Natural killer cell treated with Interleukin-12 subunit alpha and Interleukin-12 subunit beta and Interleukin-15 and Interleukin-18, amount 100 ng/mL, for 72 hours (primary cell): ENCODE results near the gene TMEM154. TPM values are rescaled to one million over a fixed set of nuclear protein-coding genes. Genes with fewer than 3 reads are reported as not detected.

Source experiments
- ATAC-seq, 2 donors: fragments of 150-1000 bp; cut with Tn5 transposase in 1 of 2; sonication (Bioruptor Pico), chemical (Tn5 transposase) in 1 of 2; 2 replicates each; pipeline ENCODE4 v1.10.0; 2021
- DNase-seq: peaks from one replicate; pipeline ENCODE4 v3.0.0; 2022; ENCODE audit warnings: low spot score
- H3K27ac Mint-ChIP-seq, 2 donors: 1 replicate in 1 of 2; 2 replicates in 1 of 2; pipeline ENCODE4 v1.8.0; 2022; ENCODE audit warnings: mixed read lengths in 2 of 2, mild to moderate bottlenecking in 1 of 2, moderate library complexity in 1 of 2
- H3K27me3 Mint-ChIP-seq, 2 donors: 1 replicate in 1 of 2; 2 replicates in 1 of 2; pipeline ENCODE4 v1.8.0; 2022; ENCODE audit warnings: mixed read lengths in 2 of 2
- H3K36me3 Mint-ChIP-seq: one replicate; pipeline ENCODE4 v1.8.0; 2022; ENCODE audit warnings: mixed read lengths
- H3K4me1 Mint-ChIP-seq, 2 donors: 1 replicate in 1 of 2; 2 replicates in 1 of 2; pipeline ENCODE4 v1.8.0; 2022; ENCODE audit warnings: low read depth in 2 of 2, mixed read lengths in 2 of 2, mild to moderate bottlenecking in 1 of 2
- H3K4me3 Mint-ChIP-seq: one replicate; pipeline ENCODE4 v1.8.0; 2022; ENCODE audit warnings: mixed read lengths
- H3K9me3 Mint-ChIP-seq: 2 replicates; pipeline ENCODE4 v1.8.0; 2022; ENCODE audit warnings: mixed read lengths
- total RNA-seq, 2 donors: library from RNA; stranded (reverse); gene quantifications; one replicate each; pipeline ENCODE4 v1.2.3, GENCODE V29; 2022

TMEM154 gene
- total RNA-seq, 2 donors from 2014 or later: 14.9 to 23.2 TPM

DNA sequence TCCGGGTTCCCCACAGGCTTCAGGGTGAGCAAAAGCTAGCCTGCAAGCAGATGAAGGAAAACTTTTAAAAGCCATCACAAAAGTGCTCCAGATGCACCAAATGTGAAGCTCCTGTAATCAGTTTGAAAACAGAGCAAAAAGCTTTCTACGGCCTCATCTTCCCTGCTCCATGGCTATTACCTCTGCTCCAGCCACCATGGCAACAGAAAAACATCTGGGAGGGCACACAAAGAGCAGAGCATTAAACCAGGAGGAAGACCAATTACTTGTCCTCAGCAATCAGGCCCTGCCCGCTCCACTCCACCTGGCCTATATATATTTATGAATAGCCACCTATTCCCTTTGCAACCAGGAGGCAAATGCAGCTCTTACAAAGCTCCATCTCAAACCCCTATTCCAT lies 33.6 kb downstream of the TMEM154 start:
- DNase-seq (no peak), ATAC-seq (no peak)
- Mint-ChIP-seq H3K36me3 (no peaks in the 10 kb centered on the region), H3K9me3 (no peaks in the 10 kb centered on the region), H3K27ac (no peak overlapping the region), H3K27me3 (no peaks in the 10 kb centered on the region), H3K4me3 (no peak overlapping the region), H3K4me1 (peaks cover 0 to 4% of the 10 kb centered on the region in 2 donors)

DNA sequence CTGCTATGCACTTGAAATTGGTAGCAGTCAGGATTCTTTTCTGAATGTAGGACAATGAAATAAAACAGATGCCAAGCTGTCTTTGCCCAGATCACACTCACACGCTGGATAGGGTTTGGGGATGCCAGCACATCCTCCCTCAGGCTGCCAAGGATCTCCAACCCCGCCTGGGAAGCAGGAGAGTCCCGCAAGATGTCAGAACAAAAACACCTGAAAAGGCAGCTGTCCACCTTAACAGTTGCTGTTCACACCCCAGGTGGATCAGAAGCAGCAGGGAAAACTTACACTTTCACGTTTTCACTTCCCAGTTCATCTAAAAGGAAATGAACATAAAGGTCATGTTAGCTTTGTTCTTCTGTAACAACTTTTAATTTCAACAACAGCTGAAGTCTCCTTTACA lies 35.7 kb downstream of the TMEM154 start:
- Mint-ChIP-seq H3K27ac (peak overlapping the region in 1 of 2 donors; percentile 24), H3K4me1 (peaks cover 0 to 4% of the 10 kb centered on the region in 2 donors), H3K4me3 (no peak overlapping the region), H3K36me3 (no peaks in the 10 kb centered on the region), H3K27me3 (no peaks in the 10 kb centered on the region), H3K9me3 (no peaks in the 10 kb centered on the region)
- ATAC-seq (no peak), DNase-seq (no peak)

DNA sequence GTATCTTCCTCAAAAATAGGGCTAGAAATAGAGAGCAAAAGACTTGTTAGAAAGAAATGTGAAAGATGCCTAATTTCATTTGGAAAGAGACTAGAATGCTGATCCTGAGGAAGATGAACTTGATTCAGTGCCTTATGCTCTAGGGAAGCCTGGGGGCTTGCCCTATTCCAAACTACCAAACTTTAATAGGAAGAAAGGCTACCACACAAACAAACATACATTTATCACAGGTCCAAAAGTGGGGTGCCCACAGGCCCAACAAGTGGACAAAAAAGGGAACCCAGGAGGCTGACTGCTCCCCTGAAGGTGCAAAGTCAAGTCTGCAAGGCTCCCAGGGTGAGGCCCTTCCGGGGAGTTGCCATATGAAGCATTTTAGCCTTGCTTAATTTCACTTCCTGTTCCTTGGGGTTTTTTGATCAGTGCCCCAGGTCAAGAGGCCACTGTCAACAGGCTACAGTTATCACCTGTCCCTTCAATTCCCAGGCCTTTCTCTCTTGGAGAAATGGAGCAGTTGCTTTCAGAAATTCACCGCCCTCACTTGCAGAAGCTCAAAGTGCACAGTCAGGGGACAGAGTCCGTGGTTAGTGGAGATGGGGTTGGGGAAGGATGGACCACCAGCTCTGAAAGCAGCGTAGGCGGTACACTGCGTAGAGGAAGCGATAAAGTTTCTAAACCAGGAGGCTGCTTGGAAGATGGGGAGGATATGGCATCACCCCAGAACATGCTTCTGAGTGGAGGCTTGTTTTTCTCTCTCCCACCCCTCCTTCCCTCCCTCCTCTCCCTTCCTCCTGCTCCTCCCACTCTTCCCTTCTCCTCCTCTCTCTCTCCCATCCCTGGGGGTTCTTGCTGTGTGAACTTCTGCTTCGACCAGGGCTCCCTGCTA lies 36.4 kb downstream of the TMEM154 start:
- no peaks in the 10 kb centered on the region for H3K9me3 Mint-ChIP-seq
- no peaks in the 10 kb centered on the region for H3K36me3 Mint-ChIP-seq
- H3K27me3 Mint-ChIP-seq: no peaks in the 10 kb centered on the region
- peak overlapping the region; percentile 24 to 26 for H3K27ac Mint-ChIP-seq
- ATAC-seq: peak; percentile 66 to 81
- no peak for DNase-seq
- H3K4me1 Mint-ChIP-seq: peaks cover 0 to 4% of the 10 kb centered on the region in 2 donors
- no peak overlapping the region for H3K4me3 Mint-ChIP-seq

DNA sequence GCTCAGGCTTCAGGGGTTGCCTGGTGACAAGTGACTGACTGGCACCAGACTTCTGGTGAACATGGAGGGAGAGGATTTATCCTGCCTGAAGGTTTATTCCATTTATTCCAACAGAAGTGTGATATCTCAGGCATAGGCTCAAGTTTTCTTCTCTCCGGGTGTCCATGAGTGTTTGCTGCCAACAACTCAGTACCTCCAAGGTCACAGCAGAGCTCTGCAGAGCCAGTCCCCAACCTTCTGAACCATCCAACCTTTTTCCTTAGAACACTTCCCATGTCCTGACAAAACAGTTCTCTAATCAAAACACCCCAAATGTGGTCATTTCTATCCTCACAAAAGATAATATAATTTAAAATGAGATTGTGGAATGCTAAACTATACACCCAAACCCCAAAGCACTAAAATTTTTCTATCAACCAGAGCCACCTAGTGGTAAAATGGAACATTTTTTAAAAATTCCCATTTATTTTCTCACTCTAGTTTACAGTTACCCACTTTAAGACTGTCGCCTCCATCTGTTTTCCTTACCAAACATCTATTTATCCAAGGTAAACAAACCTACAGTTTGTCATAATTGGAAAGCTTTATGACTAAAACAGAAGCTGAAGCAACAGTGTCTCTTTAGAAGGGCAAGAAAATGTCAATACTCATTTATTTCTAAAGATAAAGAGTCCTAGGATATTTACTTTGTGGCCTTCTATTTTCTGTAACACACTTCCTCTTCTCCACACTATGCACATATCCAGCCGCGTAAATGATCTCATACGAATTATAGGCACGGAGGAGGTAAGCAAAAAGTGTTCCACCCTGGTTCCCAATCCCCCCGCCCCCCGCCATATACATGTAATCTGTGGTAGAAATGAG lies 39.5 kb downstream of the TMEM154 start:
- Mint-ChIP-seq H3K4me1 (no peaks in the 10 kb centered on the region), H3K9me3 (no peaks in the 10 kb centered on the region), H3K36me3 (no peaks in the 10 kb centered on the region), H3K27me3 (no peaks in the 10 kb centered on the region), H3K4me3 (no peak overlapping the region), H3K27ac (no peak overlapping the region)
- ATAC-seq (no peak), DNase-seq (no peak)

DNA sequence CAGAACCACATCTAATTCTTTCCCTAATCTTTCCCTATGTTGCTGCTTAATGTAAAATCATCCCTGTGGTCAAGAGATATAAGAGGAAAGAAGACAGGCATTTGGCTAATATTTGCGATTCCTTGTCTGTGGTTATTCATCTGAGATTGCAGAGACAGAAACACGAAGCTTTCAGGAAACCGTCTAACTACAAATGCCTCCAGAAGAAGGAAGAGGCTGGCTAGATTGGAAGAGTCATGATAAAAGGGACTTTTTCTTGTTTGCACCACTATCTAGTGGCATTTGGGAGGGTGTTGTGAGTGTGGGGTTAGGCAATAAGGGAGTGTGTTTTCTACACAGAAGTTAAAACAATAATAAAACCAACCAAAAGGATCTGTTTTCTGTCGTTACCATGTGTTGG lies 43.9 kb downstream of the TMEM154 start:
- DNase-seq: no peak
- Mint-ChIP-seq H3K4me1 (no peaks in the 10 kb centered on the region), H3K9me3 (no peaks in the 10 kb centered on the region), H3K4me3 (no peak overlapping the region), H3K36me3 (no peaks in the 10 kb centered on the region), H3K27ac (no peak overlapping the region), H3K27me3 (no peaks in the 10 kb centered on the region)
- no peak for ATAC-seq

DNA sequence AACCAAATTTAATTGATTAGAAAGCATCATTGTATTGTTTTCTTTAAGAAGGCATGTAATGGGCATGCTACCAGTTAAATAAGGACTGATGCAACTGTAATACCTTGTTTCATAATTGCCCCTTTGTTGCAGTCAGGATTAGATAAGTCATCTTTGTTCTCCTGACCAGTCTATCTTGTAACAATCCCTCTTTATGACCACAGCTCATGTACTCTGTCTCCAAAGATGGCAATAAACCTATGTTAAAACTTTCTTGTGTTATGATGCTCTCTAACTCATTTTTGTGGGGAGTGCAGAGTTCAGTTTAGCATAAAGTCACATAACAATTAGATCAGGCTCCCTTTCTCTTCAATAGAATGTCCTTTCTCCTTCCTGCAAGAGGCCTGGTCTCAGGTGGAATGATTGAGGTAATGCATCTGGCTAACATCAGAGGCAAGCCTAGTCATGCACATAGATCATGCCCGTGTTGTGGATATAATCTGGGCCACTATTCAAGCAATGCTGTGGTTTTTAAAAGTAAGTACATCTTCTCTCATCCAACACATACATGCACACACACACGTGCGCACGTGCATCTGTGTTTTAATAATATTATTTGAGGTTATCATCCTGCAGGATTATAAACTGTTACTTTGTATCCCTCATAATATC lies 45.6 kb downstream of the TMEM154 start:
- Mint-ChIP-seq H3K4me1 (no peaks in the 10 kb centered on the region), H3K27ac (no peak overlapping the region), H3K36me3 (no peaks in the 10 kb centered on the region), H3K9me3 (no peaks in the 10 kb centered on the region), H3K4me3 (no peak overlapping the region), H3K27me3 (no peaks in the 10 kb centered on the region)
- DNase-seq (no peak), ATAC-seq (no peak)

DNA sequence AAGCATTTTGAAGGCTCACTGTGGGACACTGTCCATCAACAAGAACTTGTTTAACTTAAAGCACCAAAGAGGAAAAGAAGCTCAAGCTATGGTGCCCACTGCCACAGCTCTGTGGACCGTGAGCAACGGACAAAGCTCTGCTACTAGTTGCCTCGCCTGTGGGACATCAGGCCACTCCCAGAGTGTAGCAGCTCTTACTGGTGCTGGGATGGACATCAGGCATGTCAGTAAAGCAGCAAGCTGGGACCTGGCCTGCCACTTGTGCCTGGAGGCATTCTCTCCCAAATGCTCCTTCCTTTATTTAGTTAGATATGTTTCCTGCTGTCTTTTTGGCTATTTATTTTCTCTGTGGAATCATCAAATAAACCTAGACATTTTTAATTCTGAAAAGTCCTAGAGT lies 46.7 kb downstream of the TMEM154 start:
- no peak for ATAC-seq
- H3K27ac Mint-ChIP-seq: no peak overlapping the region
- no peaks in the 10 kb centered on the region for H3K27me3 Mint-ChIP-seq
- no peaks in the 10 kb centered on the region for H3K9me3 Mint-ChIP-seq
- DNase-seq: no peak
- no peaks in the 10 kb centered on the region for H3K36me3 Mint-ChIP-seq
- H3K4me3 Mint-ChIP-seq: no peak overlapping the region
- no peaks in the 10 kb centered on the region for H3K4me1 Mint-ChIP-seq

DNA sequence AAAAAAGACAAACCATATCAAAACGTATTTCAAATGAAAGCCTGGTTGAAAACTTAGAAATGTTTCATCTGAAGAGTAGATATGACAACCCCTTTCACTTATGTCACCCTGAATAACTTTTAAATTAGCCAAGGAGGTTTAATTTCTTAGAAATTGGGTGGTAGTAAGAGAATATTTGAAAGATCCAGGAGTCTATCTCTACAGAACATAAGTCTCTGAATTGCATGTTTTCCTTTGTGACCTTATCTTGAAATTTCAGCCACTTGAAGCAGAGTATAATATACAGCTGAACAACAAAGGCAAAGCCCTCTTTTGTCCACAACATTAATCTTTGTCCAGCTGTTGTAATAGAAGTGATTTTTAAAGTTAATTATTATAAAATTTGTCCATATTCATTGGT lies 49.5 kb downstream of the TMEM154 start:
- Mint-ChIP-seq H3K9me3 (no peaks in the 10 kb centered on the region), H3K36me3 (no peaks in the 10 kb centered on the region), H3K4me1 (no peaks in the 10 kb centered on the region)

DNA sequence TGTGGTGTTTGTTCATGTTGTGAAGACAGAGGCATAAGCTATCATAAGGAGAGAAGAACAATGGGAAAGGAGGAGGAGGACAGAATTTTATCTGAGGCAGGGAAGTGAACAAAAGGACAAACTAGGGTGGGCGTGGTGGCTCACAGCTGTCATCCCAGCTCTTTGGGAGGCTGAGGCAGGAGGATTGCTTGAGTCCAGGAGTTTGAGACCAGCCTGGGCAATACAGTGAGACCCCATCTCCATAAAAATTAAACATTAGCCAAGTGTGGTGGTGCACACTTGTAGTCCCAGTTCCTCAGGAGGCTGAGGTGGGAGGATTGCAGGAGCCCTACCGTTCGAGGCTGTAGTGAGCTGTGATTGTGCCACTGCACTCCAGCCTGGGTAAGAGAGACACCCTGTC lies 49.9 kb downstream of the TMEM154 start:
- H3K4me1 Mint-ChIP-seq: no peaks in the 10 kb centered on the region
- H3K4me3 Mint-ChIP-seq: no peak overlapping the region
- H3K27me3 Mint-ChIP-seq: no peaks in the 10 kb centered on the region
- DNase-seq (no peak), ATAC-seq (no peak)
- peak overlapping the region in 1 of 2 donors; percentile 2 for H3K27ac Mint-ChIP-seq
- H3K9me3 Mint-ChIP-seq: no peaks in the 10 kb centered on the region
- no peaks in the 10 kb centered on the region for H3K36me3 Mint-ChIP-seq

More for the DNA sequence above, 49.5 kb downstream of the TMEM154 start:
- Mint-ChIP-seq H3K27ac (no peak overlapping the region), H3K27me3 (no peaks in the 10 kb centered on the region), H3K4me3 (no peak overlapping the region)
- ATAC-seq (no peak), DNase-seq (no peak)

DNA sequence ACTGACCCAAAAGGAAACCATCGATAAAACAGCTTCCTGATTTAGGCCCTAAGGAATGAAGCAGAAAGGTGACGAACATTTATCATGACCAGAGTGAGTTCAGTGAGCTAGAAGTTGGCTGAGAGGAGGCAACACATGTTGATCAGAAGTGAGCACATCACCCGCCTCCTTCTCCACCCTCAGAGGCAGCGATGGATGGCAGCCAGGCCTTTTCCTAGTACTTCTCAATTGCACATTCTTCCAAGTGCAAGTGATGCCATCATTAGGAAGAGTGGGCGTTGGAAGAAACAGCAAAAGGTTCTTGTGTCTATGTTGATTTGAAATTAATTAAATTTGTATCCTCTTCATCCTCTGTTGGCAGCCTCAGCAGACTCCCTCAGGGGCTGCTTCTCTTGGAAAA lies 51.7 kb downstream of the TMEM154 start:
- Mint-ChIP-seq H3K27ac (no peak overlapping the region), H3K36me3 (no peaks in the 10 kb centered on the region), H3K4me3 (no peak overlapping the region), H3K27me3 (no peaks in the 10 kb centered on the region), H3K9me3 (no peaks in the 10 kb centered on the region), H3K4me1 (no peaks in the 10 kb centered on the region)
- ATAC-seq (no peak), DNase-seq (no peak)

DNA sequence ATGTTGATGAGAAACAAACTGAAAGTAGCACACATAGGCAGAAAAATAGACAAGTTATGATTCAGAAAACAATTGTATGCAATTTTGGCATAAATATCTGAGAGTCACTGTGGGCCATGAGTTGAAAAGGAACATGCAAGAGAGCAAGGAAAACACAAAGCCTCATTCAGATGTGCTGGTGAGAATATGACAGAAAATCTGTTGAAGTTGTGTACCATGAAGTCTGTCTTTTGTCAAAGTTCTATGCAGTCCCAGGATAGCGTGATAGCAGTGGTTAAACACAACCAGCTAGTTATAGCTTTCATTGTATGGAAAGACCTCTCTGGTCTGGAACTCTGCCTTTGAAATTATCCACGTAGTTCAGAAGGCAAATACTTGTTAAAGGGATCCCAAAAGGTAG lies 53.0 kb downstream of the TMEM154 start:
- Mint-ChIP-seq H3K9me3 (no peaks in the 10 kb centered on the region), H3K4me1 (no peaks in the 10 kb centered on the region), H3K27ac (no peak overlapping the region), H3K27me3 (no peaks in the 10 kb centered on the region), H3K4me3 (no peak overlapping the region), H3K36me3 (no peaks in the 10 kb centered on the region)
- ATAC-seq (no peak), DNase-seq (no peak)

DNA sequence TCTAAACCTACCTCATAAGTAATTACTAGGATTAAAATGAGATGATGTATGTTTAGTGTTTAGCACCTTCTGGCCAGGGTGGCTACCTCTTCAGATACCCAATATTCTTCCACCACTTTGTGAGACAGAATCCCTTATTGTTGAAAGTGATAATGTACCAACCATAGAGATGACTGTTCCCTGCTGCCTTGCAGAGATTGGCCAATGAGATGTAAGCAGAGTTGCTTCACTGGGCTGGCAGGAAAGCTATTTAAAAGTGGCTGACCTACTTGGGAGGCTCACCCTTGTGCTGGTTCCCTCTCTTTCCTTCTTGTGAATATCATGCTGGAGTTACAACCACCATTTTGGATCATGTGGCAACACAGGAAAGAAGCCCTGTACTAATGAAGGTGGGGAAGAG lies 58.9 kb downstream of the TMEM154 start:
- H3K36me3 Mint-ChIP-seq: no peaks in the 10 kb centered on the region
- DNase-seq (no peak), ATAC-seq (no peak)
- H3K27me3 Mint-ChIP-seq: peaks cover 5 to 14% of the 10 kb centered on the region in 2 donors
- H3K27ac Mint-ChIP-seq: no peak overlapping the region
- H3K4me3 Mint-ChIP-seq: no peak overlapping the region
- H3K4me1 Mint-ChIP-seq: no peaks in the 10 kb centered on the region
- H3K9me3 Mint-ChIP-seq: no peaks in the 10 kb centered on the region

DNA sequence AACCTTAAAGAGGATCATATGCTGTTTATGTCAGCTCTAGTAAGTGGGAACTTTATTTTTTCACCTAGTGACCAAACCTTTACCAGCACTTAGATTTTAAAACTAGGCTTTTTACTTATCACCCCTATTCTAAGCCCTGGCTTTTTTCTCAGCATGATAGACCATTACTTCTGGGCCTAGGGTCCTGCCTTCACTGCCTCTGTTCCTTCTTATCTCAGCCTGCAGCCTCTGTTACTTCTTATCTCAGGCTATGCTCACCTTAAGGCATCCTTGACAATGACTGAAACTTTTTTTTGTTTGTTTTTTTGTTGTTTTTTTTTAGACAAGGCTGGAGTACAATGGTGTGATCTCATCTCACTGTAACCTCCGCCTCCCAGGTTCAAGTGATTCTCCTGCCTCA lies 59.6 kb downstream of the TMEM154 start:
- no peak for ATAC-seq
- Mint-ChIP-seq H3K9me3 (no peaks in the 10 kb centered on the region), H3K4me1 (no peaks in the 10 kb centered on the region), H3K4me3 (no peak overlapping the region), H3K27me3 (peaks cover 7 to 18% of the 10 kb centered on the region in 2 donors), H3K27ac (no peak overlapping the region), H3K36me3 (no peaks in the 10 kb centered on the region)
- no peak for DNase-seq

DNA sequence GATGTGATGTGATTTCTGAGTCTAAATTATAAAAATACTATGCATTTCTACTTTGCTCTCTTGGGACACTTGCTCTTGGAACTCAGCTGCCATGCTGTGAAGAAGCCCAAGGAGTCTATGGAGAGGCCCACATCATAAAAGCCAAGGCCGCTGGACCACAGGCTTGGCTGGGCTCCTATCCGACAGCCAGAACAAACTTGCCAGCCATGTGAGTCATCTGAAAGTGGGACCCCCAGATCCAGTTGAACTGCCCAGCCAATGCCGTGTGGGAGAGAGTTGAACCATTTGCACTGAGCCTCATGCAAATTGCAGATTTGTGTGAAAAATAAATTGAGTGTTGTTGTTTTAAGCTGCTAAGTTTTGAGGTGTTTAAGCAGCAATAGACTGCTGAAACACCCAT lies 60.2 kb downstream of the TMEM154 start:
- H3K36me3 Mint-ChIP-seq: no peaks in the 10 kb centered on the region
- no peaks in the 10 kb centered on the region for H3K9me3 Mint-ChIP-seq
- H3K4me3 Mint-ChIP-seq: no peak overlapping the region
- no peak overlapping the region for H3K27ac Mint-ChIP-seq
- H3K27me3 Mint-ChIP-seq: peaks cover 10 to 25% of the 10 kb centered on the region in 2 donors
- DNase-seq: no peak
- no peak for ATAC-seq
- no peaks in the 10 kb centered on the region for H3K4me1 Mint-ChIP-seq
